MM.1S (cell line): ENCODE data around the gene PFN3.

ENCODE experiments used
- DNase-seq: peaks from one replicate; pipeline ENCODE4 v3.0.0-alpha.2; 2015
- H2AFZ ChIP-seq: fragments of 300-600 bp; sonication (generic); 2 replicates; pipeline ENCODE4 v1.6.0; 2016; ENCODE audit warnings: antibody characterized with exemption, low read length
- H3F3A ChIP-seq: fragments of 300-600 bp; sonication (generic); 2 replicates; pipeline ENCODE4 v1.6.1; 2016; ENCODE audit warnings: mild to moderate bottlenecking, antibody characterized with exemption, low read length, moderate library complexity, mixed read lengths; ENCODE audit not compliant: insufficient read depth
- H3K27ac ChIP-seq: fragments of 300-600 bp; sonication (generic); 2 replicates; pipeline ENCODE4 v1.5.1; 2016; ENCODE audit warnings: mild to moderate bottlenecking, low read length
- H3K27me3 ChIP-seq: fragments of 300-600 bp; sonication (generic); replicated peaks from 2 replicates; pipeline ENCODE4 v1.6.0; 2016; ENCODE audit warnings: low read length; ENCODE audit not compliant: insufficient read depth
- H3K36me3 ChIP-seq: fragments of 300-600 bp; sonication (generic); replicated peaks from 2 replicates; pipeline ENCODE4 v1.6.1; 2016; ENCODE audit warnings: mild to moderate bottlenecking, low read length, mixed read lengths; ENCODE audit not compliant: insufficient read depth
- H3K4me1 ChIP-seq: fragments of 300-600 bp; sonication (generic); 2 replicates; pipeline ENCODE4 v1.6.1; 2016; ENCODE audit warnings: low read length, mixed read lengths
- H3K4me2 ChIP-seq: fragments of 300-600 bp; sonication (generic); 2 replicates; pipeline ENCODE4 v1.6.0; 2016; ENCODE audit warnings: low read depth, low read length
- H3K4me3 ChIP-seq: fragments of 300-600 bp; sonication (generic); 2 replicates; pipeline ENCODE4 v1.5.1; 2016; ENCODE audit warnings: low read length, mixed read lengths
- H3K79me2 ChIP-seq: fragments of 300-600 bp; sonication (generic); 2 replicates; pipeline ENCODE4 v1.6.1; 2016; ENCODE audit warnings: mixed run types, low read length, mixed read lengths
- H3K9ac ChIP-seq: fragments of 300-600 bp; sonication (generic); 2 replicates; pipeline ENCODE4 v1.6.1; 2016; ENCODE audit warnings: low read length, mixed read lengths
- H3K9me2 ChIP-seq: fragments of 300-600 bp; sonication (generic); replicated peaks from 2 replicates; pipeline ENCODE4 v1.6.1; 2016; ENCODE audit warnings: mild to moderate bottlenecking, low read length, mixed read lengths; ENCODE audit not compliant: insufficient read depth
- H3K9me3 ChIP-seq: fragments of 300-600 bp; sonication (generic); replicated peaks from 2 replicates; pipeline ENCODE4 v1.6.1; 2016; ENCODE audit warnings: mild to moderate bottlenecking, low read length, mixed read lengths; ENCODE audit not compliant: insufficient read depth
- H4K20me1 ChIP-seq: fragments of 300-600 bp; sonication (generic); 2 replicates; pipeline ENCODE4 v1.6.1; 2016; ENCODE audit warnings: mild to moderate bottlenecking, low read length, moderate library complexity, mixed read lengths; ENCODE audit not compliant: insufficient read depth
- CTCF ChIP-seq: fragments of 300-600 bp; sonication (generic); IDR thresholded peaks from 2 replicates; pipeline ENCODE4 v1.5.1; 2016; ENCODE audit warnings: antibody characterized with exemption, low read length, mixed read lengths
- EZH2 ChIP-seq: fragments of 300-600 bp; sonication (generic); optimal IDR thresholded peaks from 2 replicates; pipeline ENCODE3; 2017; ENCODE audit warnings: low read depth, mild to moderate bottlenecking, antibody characterized with exemption, low read length, mixed read lengths
- EZH2phosphoT487 ChIP-seq: fragments of 300-600 bp; sonication (generic); IDR thresholded peaks from 2 replicates; pipeline ENCODE4 v1.6.1; 2018; ENCODE audit warnings: antibody characterized with exemption, low read length

PFN3 gene

GRCh38 chr5:177430140-177430951, 29.9 kb upstream of the PFN3 start:
- TF ChIP-seq EZH2 (no peak), CTCF (no peak), EZH2phosphoT487 (no peak)
- peaks cover 52% of the 10 kb centered on the region for H3F3A ChIP-seq
- no peaks in the 10 kb centered on the region for H4K20me1 ChIP-seq

GRCh38 chr5:177429248-177430040, 29.0 kb upstream of the PFN3 start:
- H3K4me3 ChIP-seq: peak overlapping the region; percentile 98
- peaks cover 20% of the 10 kb centered on the region for H3K36me3 ChIP-seq
- H3K4me2 ChIP-seq: peak overlapping the region; percentile 100
- H3K9ac ChIP-seq: peak overlapping the region; percentile 99
- H4K20me1 ChIP-seq: no peaks in the 10 kb centered on the region
- H3K4me1 ChIP-seq: peaks cover 56% of the 10 kb centered on the region
- peaks cover 72% of the 10 kb centered on the region for H3K79me2 ChIP-seq
- peaks cover 55% of the 10 kb centered on the region for H3F3A ChIP-seq
- TF ChIP-seq EZH2: no peak
- TF ChIP-seq CTCF: no peak
- no peak for TF ChIP-seq EZH2phosphoT487
- DNase-seq: peak; percentile 56
- H3K27me3 ChIP-seq: no peaks in the 10 kb centered on the region
- peak overlapping the region; percentile 98 for H3K27ac ChIP-seq
- no peaks in the 10 kb centered on the region for H3K9me3 ChIP-seq
- no peak overlapping the region for H2AFZ ChIP-seq
- H3K9me2 ChIP-seq: no peaks in the 10 kb centered on the region

More at GRCh38 chr5:177430140-177430951, 29.9 kb upstream of the PFN3 start:
- Histone ChIP-seq H3K4me1 (peaks cover 53% of the 10 kb centered on the region), H3K9me3 (no peaks in the 10 kb centered on the region), H3K9me2 (no peaks in the 10 kb centered on the region), H3K4me3 (0 out of 2 replicates have a peak overlapping the region, but pooled peaks have one; percentile 11), H3K79me2 (peaks cover 75% of the 10 kb centered on the region), H3K9ac (peak overlapping the region; percentile 73; the same call in 1 of the 2 replicates), H3K36me3 (peaks cover 20% of the 10 kb centered on the region), H3K27me3 (no peaks in the 10 kb centered on the region), H2AFZ (no peak overlapping the region), H3K27ac (peak overlapping the region; percentile 98), H3K4me2 (peak overlapping the region; percentile 100)
- DNase-seq: peak; percentile 75

GRCh38 chr5:177428574-177429217, 28.2 kb upstream of the PFN3 start:
- Histone ChIP-seq H3K4me2 (peak overlapping the region; percentile 100), H3K4me1 (peaks cover 56% of the 10 kb centered on the region), H3K36me3 (peaks cover 13% of the 10 kb centered on the region), H4K20me1 (no peaks in the 10 kb centered on the region), H3K27ac (peak overlapping the region; percentile 98), H3K9me2 (no peaks in the 10 kb centered on the region), H3F3A (peaks cover 55% of the 10 kb centered on the region), H2AFZ (no peak overlapping the region), H3K79me2 (peaks cover 65% of the 10 kb centered on the region), H3K27me3 (no peaks in the 10 kb centered on the region), H3K9me3 (no peaks in the 10 kb centered on the region), H3K4me3 (peak overlapping the region; percentile 98), H3K9ac (peak overlapping the region; percentile 99)
- TF ChIP-seq EZH2: no peak
- TF ChIP-seq EZH2phosphoT487: no peak
- no peak for TF ChIP-seq CTCF
- no peak for DNase-seq
